ENCODE measurements around the gene AP5B1. TPM values are rescaled to one million over a fixed set of nuclear protein-coding genes. Genes with fewer than 3 reads are reported as not detected.

Gene AP5B1
- total and polyA plus RNA-seq, 9 of the 15 experiments (the other 6 are each of a cell fraction or from before 2014, with no cell fraction given), result 0.51 to 24.2 (median 5.1) TPM

GRCh38 chr11:65779919-65780769 lies 632 bp downstream of the AP5B1 start (continued):
- TF ChIP-seq E2F6 (IDR thresholded peaks at IDR 0.05; ENCODE audit: borderline replicate concordance in 1 of 2, extremely low read depth in 1 of 2, insufficient read depth in 1 of 2, insufficient read length in 1 of 2, low read depth in 1 of 2, low read length in 1 of 2, poor library complexity in 1 of 2, severe bottlenecking in 1 of 2), result peak in 1 of 2 experiments; percentile 80
- no peak for TF ChIP-seq ZNF717 (CRISPR knock-in tag; IDR thresholded peaks at IDR 0.05)
- TF ChIP-seq SOX6 (IDR thresholded peaks at IDR 0.05), result no peak; the same call in 1 of the 2 replicates
- peak; percentile 77 for TF ChIP-seq DEAF1 (CRISPR knock-in tag; IDR thresholded peaks at IDR 0.05)
- peak in 2 of 3 experiments; percentile 78 to 86 for TF ChIP-seq YY1 (IDR thresholded peaks at IDR 0.05; ENCODE audit: borderline replicate concordance in 1 of 3, control insufficient read depth in 1 of 3, extremely low read depth in 1 of 3, insufficient read depth in 3 of 3, insufficient read length in 1 of 3, insufficient replicate concordance in 2 of 3, low read depth in 1 of 3, low read length in 2 of 3)
- peak; percentile 62; the same call in 1 of the 2 replicates for TF ChIP-seq NFRKB (IDR thresholded peaks at IDR 0.05; ENCODE audit: low read depth)
- no peak for TF ChIP-seq ZNF347 (CRISPR knock-in tag; IDR thresholded peaks at IDR 0.05; ENCODE audit: low read depth)
- TF ChIP-seq CREB5 (CRISPR knock-in tag; IDR thresholded peaks at IDR 0.05), result no peak
- no peak for TF ChIP-seq PTTG1 (tag; IDR thresholded peaks at IDR 0.05; ENCODE audit: low read depth)
- TF ChIP-seq ZNF449 (CRISPR knock-in tag; IDR thresholded peaks at IDR 0.05), result no peak
- TF ChIP-seq GTF2E2 (tag; IDR thresholded peaks at IDR 0.05), result peak; percentile 62; the same call in 1 of the 2 replicates
- TF ChIP-seq ILK (tag; IDR thresholded peaks at IDR 0.05; ENCODE audit: borderline replicate concordance, low read depth), result no peak
- TF ChIP-seq U2AF1 (optimal IDR thresholded peaks at IDR 0.05; ENCODE audit: low read depth, low read length), result peak; percentile 81
- TF ChIP-seq IRF2 (CRISPR knock-in tag; IDR thresholded peaks at IDR 0.05), result no peak
- peak; percentile 75 to 96 for TF ChIP-seq MAZ (CRISPR knock-in tag; conservative IDR thresholded peaks at IDR 0.05 in 1 of 2, IDR thresholded peaks at IDR 0.05 in 1 of 2)
- TF ChIP-seq NFIX (CRISPR knock-in tag; IDR thresholded peaks at IDR 0.05; ENCODE audit: low read depth), result no peak
- TF ChIP-seq POLR2H (tag; IDR thresholded peaks at IDR 0.05; ENCODE audit: low read depth), result no peak
- no peak for TF ChIP-seq EWSR1 (IDR thresholded peaks at IDR 0.05; ENCODE audit: borderline replicate concordance, low read depth, partially characterized antibody)
- peak; percentile 98 for TF ChIP-seq MAX (CRISPR knock-in tag; IDR thresholded peaks at IDR 0.05)
